K562 (cell line): Measurements from ENCODE around the gene BPIFB2. TPM values are rescaled to one million over a fixed set of nuclear protein-coding genes. Genes with fewer than 3 reads are reported as not detected.

Source experiments
- ATAC-seq: fragments of 200-7000 bp; cut with Tn5 transposase; 3 replicates; pipeline ENCODE4 v1.9.1; 2020; ENCODE audit warnings: moderate library complexity
- BruUV-seq: library from RNA; stranded (reverse); fragments of 400-500 nt; replicated peaks from 2 replicates; lab custom pipeline; 2021; lab: Mats Ljungman, UMichigan
- CTCF ChIA-PET: fragments of 300-600 bp; formaldehyde crosslinking; extraction: SDS; loops from one replicate; lab custom pipeline; 2021; ENCODE audit warnings: low intra/inter-chr PET ratio; lab: Yijun Ruan, JAX
- POLR2A ChIA-PET: fragments of 300-600, 350-650 bp; sonication (Branson Sonifier 250); formaldehyde crosslinking; extraction: SDS; loops from one replicate; lab custom pipeline; 2021; ENCODE audit warnings: antibody characterized with exemption, inconsistent platforms; lab: Yijun Ruan, JAX
- DNase-seq, 4 experiments: peaks; one replicate each; pipeline versions ENCODE4 v3.0.0 to v3.0.0-alpha.2; 2011 to 2018; ENCODE audit warnings: low spot score in 3 of 4, mixed read lengths in 3 of 4; ENCODE audit errors: extremely low read depth in 1 of 4
- FAIRE-seq: peaks from 2 replicates; lab custom pipeline; 2011; peaks lifted over from hg19 to GRCh38; lab: Jason Lieb, UNC
- H2AFZ ChIP-seq: 2 replicates; pipeline ENCODE4 v1.6.0; 2011; ENCODE audit warnings: low read depth, low read length, control low read depth, inconsistent platforms
- H3K27ac ChIP-seq: fragments of 200-600 bp; 3 replicates; pipeline ENCODE4 v1.8.0; 2011; ENCODE audit warnings: low read depth, mild to moderate bottlenecking, control low read depth, inconsistent platforms, low read length, moderate library complexity, mixed read lengths; ENCODE audit errors: extremely low read depth
- H3K27me3 ChIP-seq, 2 experiments: fragments of 300-600 bp in 1 of 2; 2 replicates in 1 of 2; 3 replicates in 1 of 2; pipeline versions ENCODE4 v1.6.0 to v1.8.0; 2011; ENCODE audit warnings: inconsistent platforms in 2 of 2, low read length in 2 of 2, mild to moderate bottlenecking in 1 of 2, mixed read lengths in 1 of 2, moderate library complexity in 1 of 2; ENCODE audit not compliant: control insufficient read depth in 2 of 2, insufficient read depth in 2 of 2
- H3K36me3 ChIP-seq: fragments of 300-600 bp; 3 replicates; pipeline ENCODE4 v1.8.0; 2011; ENCODE audit warnings: mild to moderate bottlenecking, low read length, inconsistent platforms; ENCODE audit not compliant: control insufficient read depth, insufficient read depth
- H3K4me1 ChIP-seq, 2 experiments: fragments of 200-600 bp in 1 of 2; replicated peaks in 1 of 2; 2 replicates in 1 of 2; 3 replicates in 1 of 2; pipeline versions ENCODE4 v1.5.1 to v1.8.0; 2011; ENCODE audit warnings: inconsistent platforms in 2 of 2, low read length in 2 of 2, mild to moderate bottlenecking in 1 of 2, mixed read lengths in 1 of 2, moderate library complexity in 1 of 2; ENCODE audit not compliant: control insufficient read depth in 2 of 2, insufficient read depth in 2 of 2
- H3K4me2 ChIP-seq: 2 replicates; pipeline ENCODE4 v1.6.1; 2011; ENCODE audit warnings: low read length, control low read depth, inconsistent platforms, mixed read lengths; ENCODE audit not compliant: insufficient read depth
- H3K4me3 ChIP-seq: fragments of 200-600 bp; sonication (generic), shearing (Covaris generic); 2 replicates; pipeline ENCODE4 v1.5.1; 2016; ENCODE audit warnings: control low read depth, inconsistent platforms
- H3K79me2 ChIP-seq: fragments of 200-600 bp; 3 replicates; pipeline ENCODE4 v1.8.0; 2011; ENCODE audit warnings: low read length, inconsistent platforms; ENCODE audit not compliant: control insufficient read depth, insufficient read depth
- H3K9ac ChIP-seq, 2 experiments: 2 replicates each; pipeline versions ENCODE4 v1.6.0 to v1.6.1; 2011; ENCODE audit warnings: low read depth in 2 of 2, low read length in 2 of 2, control low read depth in 1 of 2, inconsistent platforms in 1 of 2, mild to moderate bottlenecking in 1 of 2, mixed read lengths in 1 of 2; ENCODE audit not compliant: insufficient read depth in 1 of 2
- H3K9me1 ChIP-seq: one replicate; pipeline ENCODE4 v1.6.0; 2011; ENCODE audit warnings: inconsistent platforms, mild to moderate bottlenecking, low read length, moderate library complexity; ENCODE audit not compliant: control insufficient read depth, insufficient read depth
- H3K9me3 ChIP-seq: replicated peaks from 2 replicates; pipeline ENCODE4 v1.5.1; 2011; ENCODE audit warnings: low read depth, low read length, inconsistent platforms; ENCODE audit not compliant: control insufficient read depth, insufficient read depth
- H4K20me1 ChIP-seq: replicated peaks from 2 replicates; pipeline ENCODE4 v1.6.1; 2011; ENCODE audit warnings: low read length, inconsistent platforms, mixed read lengths; ENCODE audit not compliant: control insufficient read depth, insufficient read depth
- ATF7 ChIP-seq: fragments of 450-650 bp; IDR thresholded peaks from 2 replicates; pipeline ENCODE4 v1.7.1; 2014; ENCODE audit warnings: mild to moderate bottlenecking, moderate library complexity
- CXXC5 ChIP-seq: fragments of 250-450 bp; sonication (Bioruptor Pico); IDR thresholded peaks from 2 replicates; pipeline ENCODE4 v1.8.0; 2022; ENCODE audit warnings: inconsistent platforms, mild to moderate bottlenecking, moderate library complexity
- IRF2 ChIP-seq: sonication (generic); formaldehyde crosslinking; IDR thresholded peaks from 2 replicates; pipeline ENCODE4 v1.8.1; 2022; ENCODE audit warnings: mild to moderate bottlenecking, missing genetic modification reagents
- JUND ChIP-seq, 2 experiments: IDR thresholded peaks; 2 replicates in 1 of 2; 3 replicates in 1 of 2; pipeline ENCODE4 v1.6.1; 2011; ENCODE audit warnings: borderline replicate concordance in 2 of 2, low read depth in 2 of 2, low read length in 2 of 2, improper control_type of control experiment in 1 of 2, missing biosample characterization in 1 of 2, missing genetic modification characterization in 1 of 2, missing genetic modification reagents in 1 of 2
- KDM1A ChIP-seq, 2 experiments: fragments of 450-650 bp; IDR thresholded peaks; 2 replicates each; pipeline ENCODE4 v1.6.1; 2016; ENCODE audit warnings: mild to moderate bottlenecking in 2 of 2
- L3MBTL2 ChIP-seq: fragments of 450-650 bp; IDR thresholded peaks from 2 replicates; pipeline ENCODE4 v1.6.1; 2016; ENCODE audit warnings: mild to moderate bottlenecking, moderate library complexity
- ZFP1 ChIP-seq: fragments of 450-650 bp; formaldehyde crosslinking; IDR thresholded peaks from 2 replicates; pipeline ENCODE4 v1.4.0; 2020; ENCODE audit warnings: mild to moderate bottlenecking, mixed read lengths
- ZNF699 ChIP-seq: fragments of 250-450 bp; sonication (Bioruptor Pico); IDR thresholded peaks from 2 replicates; pipeline ENCODE4 v1.8.0; 2021; ENCODE audit warnings: mild to moderate bottlenecking, moderate library complexity; ENCODE audit not compliant: insufficient replicate concordance
- WGBS: fragments of 100-300 bp; shearing (Covaris generic); methylation state at CpG from one replicate; pipeline ENCODE4 v1.1.6; 2016; ENCODE audit warnings: low coverage, mixed read lengths; ENCODE audit not compliant: insufficient coverage; ENCODE audit errors: missing lambda C conversion rate; 5-methylcytosine and 5-hydroxymethylcytosine counted together
- in situ Hi-C: fragments of 300-500 bp; cut with MboI; formaldehyde crosslinking; loops from 4 replicates; pipeline ENCODE4 v1.15.0; 2018; ENCODE audit warnings: inconsistent platforms, mixed read lengths
- intact Hi-C: fragments of 100-400 bp; cut with micrococcal nuclease; formaldehyde crosslinking; loops from 2 replicates; pipeline ENCODE4 v1.14.2; 2022
- polyA plus RNA-seq, 8 experiments: library from polyadenylated mRNA; depleted of rRNA in 4 of 8; stranded (reverse) in 5 of 8; unstranded in 3 of 8; fragments of >200 nt; fragmentation: Nextera tagmentation in 2 of 8; fragmentation: Illumina TruSeq in 1 of 8; extraction: Ambion mirVana in 2 of 8; extraction: Trizol in 1 of 8; gene quantifications; 2 replicates each; pipeline versions ENCODE4 v1.2.1 to v1.2.3, GENCODE V29; 2011 to 2014; ENCODE audit warnings: inconsistent platforms in 1 of 8, missing spikeins in 1 of 8
- total RNA-seq, 7 experiments: library from RNA; depleted of rRNA in 6 of 7; stranded (reverse); fragments of >200 nt in 6 of 7; fragmentation: Illumina TruSeq in 2 of 7; extraction: Trizol in 2 of 7; gene quantifications; 2 replicates each; pipeline versions ENCODE4 v1.2.1 to v1.2.3, GENCODE V29; 2011 to 2021; ENCODE audit warnings: low replicate concordance in 1 of 7
- TF ChIP-seq, protein P1 (sequence below): fragments of 250-450 bp; sonication (Bioruptor Pico); IDR thresholded peaks from 2 replicates; pipeline ENCODE4 v1.5.0; 2021
- TF ChIP-seq, protein P2 (sequence below): fragments of 450-650 bp; formaldehyde crosslinking; IDR thresholded peaks from 2 replicates; pipeline ENCODE4 v1.4.0; 2022; ENCODE audit warnings: missing genetic modification characterization

BPIFB2 gene
- total and polyA plus RNA-seq, 9 of the 15 experiments (the other 6 are each of a cell fraction or from before 2014, with no cell fraction given), result not detected

DNA sequence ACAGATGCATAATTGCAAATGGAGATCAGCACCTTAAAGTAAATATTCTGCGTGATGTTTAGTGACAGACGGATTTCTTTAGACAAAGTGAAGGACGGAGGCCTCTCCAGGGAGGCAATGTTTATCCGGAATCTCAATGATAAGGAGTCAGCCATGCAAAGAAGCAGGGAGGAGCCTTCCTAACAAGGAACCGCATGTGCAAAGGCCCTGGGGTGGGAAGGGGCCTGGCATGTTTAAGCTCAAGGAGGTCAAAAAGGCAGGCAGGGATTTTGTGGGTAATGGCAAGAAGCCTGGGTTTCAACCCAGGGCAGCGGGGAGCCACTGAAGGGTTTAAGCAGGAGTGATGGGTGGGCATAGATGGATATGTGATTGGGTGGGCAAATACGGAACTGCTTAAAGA lies 46.9 kb downstream of the BPIFB2 start:
- no peak overlapping the region for H3K4me2 ChIP-seq
- TF ChIP-seq, protein P1, sequence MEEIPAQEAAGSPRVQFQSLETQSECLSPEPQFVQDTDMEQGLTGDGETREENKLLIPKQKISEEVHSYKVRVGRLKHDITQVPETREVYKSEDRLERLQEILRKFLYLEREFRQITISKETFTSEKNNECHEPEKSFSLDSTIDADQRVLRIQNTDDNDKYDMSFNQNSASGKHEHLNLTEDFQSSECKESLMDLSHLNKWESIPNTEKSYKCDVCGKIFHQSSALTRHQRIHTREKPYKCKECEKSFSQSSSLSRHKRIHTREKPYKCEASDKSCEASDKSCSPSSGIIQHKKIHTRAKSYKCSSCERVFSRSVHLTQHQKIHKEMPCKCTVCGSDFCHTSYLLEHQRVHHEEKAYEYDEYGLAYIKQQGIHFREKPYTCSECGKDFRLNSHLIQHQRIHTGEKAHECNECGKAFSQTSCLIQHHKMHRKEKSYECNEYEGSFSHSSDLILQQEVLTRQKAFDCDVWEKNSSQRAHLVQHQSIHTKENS (CRISPR knock-in tag), result no peak
- TF ChIP-seq IRF2 (CRISPR knock-in tag) (no peak), KDM1A (IDR thresholded peaks at IDR 0.05) (no peak), JUND (IDR thresholded peaks at IDR 0.05; ENCODE audit: borderline replicate concordance, low read depth, low read length) (no peak), JUND (tag; IDR thresholded peaks at IDR 0.05; ENCODE audit: borderline replicate concordance, low read depth, low read length) (no peak), ZNF699 (no peak), ATF7 (no peak), CXXC5 (CRISPR knock-in tag) (no peak), ZFP1 (CRISPR knock-in tag) (no peak), L3MBTL2 (no peak)
- TF ChIP-seq, protein P2, sequence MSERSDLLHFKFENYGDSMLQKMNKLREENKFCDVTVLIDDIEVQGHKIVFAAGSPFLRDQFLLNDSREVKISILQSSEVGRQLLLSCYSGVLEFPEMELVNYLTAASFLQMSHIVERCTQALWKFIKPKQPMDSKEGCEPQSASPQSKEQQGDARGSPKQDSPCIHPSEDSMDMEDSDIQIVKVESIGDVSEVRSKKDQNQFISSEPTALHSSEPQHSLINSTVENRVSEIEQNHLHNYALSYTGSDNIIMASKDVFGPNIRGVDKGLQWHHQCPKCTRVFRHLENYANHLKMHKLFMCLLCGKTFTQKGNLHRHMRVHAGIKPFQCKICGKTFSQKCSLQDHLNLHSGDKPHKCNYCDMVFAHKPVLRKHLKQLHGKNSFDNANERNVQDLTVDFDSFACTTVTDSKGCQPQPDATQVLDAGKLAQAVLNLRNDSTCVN (CRISPR knock-in tag), result no peak
- ChIA-PET CTCF (no interaction called here), POLR2A (interaction anchor here (0.7 to 1.1 kb wide), 2 partner anchors 15 to 957 kb away, joined by 3 to 4 read pairs; no protein-coding TSS in a partner anchor)
- intact Hi-C loops, result no loop called here
- H3K4me1 ChIP-seq, result no peaks in the 10 kb centered on the region
- no peaks in the 10 kb centered on the region; the same call in 1 of the 2 replicates for H4K20me1 ChIP-seq
- no peaks in the 10 kb centered on the region for H3K9me3 ChIP-seq
- no peak overlapping the region for H3K27ac ChIP-seq
- DNase-seq, result no peak
- 0% methylated on average over 7 of the region's 7 CpGs for WGBS
- peaks cover 2% of the 10 kb centered on the region for H3K9me1 ChIP-seq
- no peak overlapping the region for H3K9ac ChIP-seq
- ATAC-seq, result no peak
- H3K27me3 ChIP-seq, result peaks cover 20 to 60% of the 10 kb centered on the region in 2 experiments; a peak in 4 of 5 replicates
- H3K4me3 ChIP-seq, result no peak overlapping the region
- no peaks in the 10 kb centered on the region for H3K79me2 ChIP-seq
- no TSS peak for BruUV-seq
- in situ Hi-C loops, result no loop called here
- no peak for FAIRE-seq
- H3K36me3 ChIP-seq, result no peaks in the 10 kb centered on the region
- H2AFZ ChIP-seq, result no peak overlapping the region
